GM12873 (cell line): Measurements from ENCODE around the gene SIX4.

ENCODE experiments used
- CTCF ChIP-seq: IDR thresholded peaks from 2 replicates; pipeline ENCODE4 v1.5.1; 2012; ENCODE audit warnings: low read depth, mild to moderate bottlenecking, moderate library complexity, low read length, control low read depth; ENCODE audit not compliant: insufficient read depth; ENCODE audit errors: missing control alignments

SIX4 gene

GRCh38 chr14:60670989-60671388, 53.2 kb downstream of the SIX4 start:
- TF ChIP-seq CTCF, result no peak

- TF ChIP-seq CTCF, result no peak
These were observed 55.6 kb downstream of the SIX4 start for GRCh38 chr14:60668431-60669112.

- no peak for TF ChIP-seq CTCF
These were observed 59.0 kb downstream of the SIX4 start for GRCh38 chr14:60665177-60665550.

- TF ChIP-seq CTCF, result no peak
These were observed 61.2 kb downstream of the SIX4 start for GRCh38 chr14:60662982-60663381.

GRCh38 chr14:60661721-60662120, 62.4 kb downstream of the SIX4 start:
- no peak for TF ChIP-seq CTCF
